Measurements from ENCODE around the gene ACP1. TPM values are rescaled to one million over a fixed set of nuclear protein-coding genes. Genes with fewer than 3 reads are reported as not detected.

Gene ACP1
- total RNA-seq, result 68.4 TPM
- long read RNA-seq, transcript ACP1-201 (6 exons, 1,549 nt), result major isoform, 83 of 138 reads
- long read RNA-seq, transcript ACP1-202 (6 exons, 1,552 nt), result minor isoform, 16 of 138 reads
- long read RNA-seq, transcript ACP1-209 (7 exons, 577 nt), result minor isoform, 22 of 138 reads
- long read RNA-seq, partial matches to known transcripts, result 3 of 138 reads
- long read RNA-seq, other reads (novel, unspliced or antisense), result 12 of 138 reads

GRCh38 chr2:264493-265468 lies at the start of gene ACP1:
Gene ACP1, plus strand, starts transcription at chr2:264947. Its CDS starts 18 bp downstream, at chr2:264965.
- peak within 1 kb of the TSS; percentile 82 for H3K4me3 ChIP-seq
- DNase-seq (peak; percentile 99), ATAC-seq (peak; percentile 96)
- H3K4me1 ChIP-seq, result peaks cover 44% of the 10 kb centered on the region
- H3K36me3 ChIP-seq, result no peaks in the 10 kb centered on the region
- no peak for TF ChIP-seq CTCF (IDR thresholded peaks at IDR 0.05)
- no peaks in the 10 kb centered on the region for H3K9me3 ChIP-seq
- H3K27ac ChIP-seq, result peak within 1 kb of the TSS; percentile 85
- H3K27me3 ChIP-seq, result no peaks in the 10 kb centered on the region
- intact Hi-C loops (cut with DNase I), result no loop called here

- intact Hi-C loops (cut with DNase I), result no loop called here
- Histone ChIP-seq H3K9me3 (no peaks in the 10 kb centered on the region), H3K27ac (no peak overlapping the region), H3K27me3 (peaks cover under 1% of the 10 kb centered on the region), H3K4me3 (no peak overlapping the region), H3K36me3 (peaks cover 18% of the 10 kb centered on the region), H3K4me1 (no peaks in the 10 kb centered on the region)
- DNase-seq, result no peak
- TF ChIP-seq CTCF (IDR thresholded peaks at IDR 0.05), result no peak
- no peak for ATAC-seq
Observed at GRCh38 chr2:216068-216467, 48.7 kb upstream of the ACP1 start.

GRCh38 chr2:223451-223850 lies 41.3 kb upstream of the ACP1 start:
- DNase-seq, result no peak
- Histone ChIP-seq H3K36me3 (peaks cover 51% of the 10 kb centered on the region), H3K27me3 (no peaks in the 10 kb centered on the region), H3K4me1 (no peaks in the 10 kb centered on the region), H3K9me3 (no peaks in the 10 kb centered on the region), H3K27ac (no peak overlapping the region), H3K4me3 (no peak overlapping the region)
- intact Hi-C loops (cut with DNase I), result no loop called here
- no peak for TF ChIP-seq CTCF (IDR thresholded peaks at IDR 0.05)
- ATAC-seq, result no peak

- Histone ChIP-seq H3K27ac (no peak overlapping the region), H3K27me3 (no peaks in the 10 kb centered on the region), H3K36me3 (peaks cover 51% of the 10 kb centered on the region), H3K4me3 (no peak overlapping the region), H3K9me3 (no peaks in the 10 kb centered on the region), H3K4me1 (no peaks in the 10 kb centered on the region)
- no peak for ATAC-seq
- TF ChIP-seq CTCF (IDR thresholded peaks at IDR 0.05), result no peak
- intact Hi-C loops (cut with DNase I), result no loop called here
- DNase-seq, result no peak
Observed at GRCh38 chr2:223971-224760, 40.6 kb upstream of the ACP1 start.

- TF ChIP-seq CTCF (IDR thresholded peaks at IDR 0.05), result no peak
Observed at GRCh38 chr2:228115-228514, 36.6 kb upstream of the ACP1 start.

More at GRCh38 chr2:228115-228514, 36.6 kb upstream of the ACP1 start:
- H3K4me1 ChIP-seq, result no peaks in the 10 kb centered on the region
- H3K27me3 ChIP-seq, result no peaks in the 10 kb centered on the region
- no peak for DNase-seq
- intact Hi-C loops (cut with DNase I), result no loop called here
- ATAC-seq, result no peak
- H3K4me3 ChIP-seq, result no peak overlapping the region
- H3K36me3 ChIP-seq, result peaks cover 71% of the 10 kb centered on the region
- no peaks in the 10 kb centered on the region for H3K9me3 ChIP-seq
- no peak overlapping the region for H3K27ac ChIP-seq
